Measurements from ENCODE around the gene TRNT1.

Gene TRNT1

GRCh38 chr3:3101660-3102458, 24.9 kb upstream of the TRNT1 start:
- no peak for DNase-seq
- Mint-ChIP-seq H3K27me3 (ENCODE audit: low read depth, poor library complexity) (no peaks in the 10 kb centered on the region), H3K4me1 (no peaks in the 10 kb centered on the region), H3K4me3 (no peak overlapping the region), H3K36me3 (ENCODE audit: low read depth) (no peaks in the 10 kb centered on the region), H3K27ac (no peak overlapping the region), H3K9me3 (no peaks in the 10 kb centered on the region)
- no peak for TF ChIP-seq CTCF (IDR thresholded peaks at IDR 0.05)

- Mint-ChIP-seq H3K9me3 (no peaks in the 10 kb centered on the region), H3K27ac (no peak overlapping the region), H3K36me3 (ENCODE audit: low read depth) (no peaks in the 10 kb centered on the region), H3K4me1 (no peaks in the 10 kb centered on the region), H3K4me3 (no peak overlapping the region), H3K27me3 (ENCODE audit: low read depth, poor library complexity) (no peaks in the 10 kb centered on the region)
- no peak for DNase-seq
- TF ChIP-seq CTCF (IDR thresholded peaks at IDR 0.05): no peak
Observed at GRCh38 chr3:3102751-3103150, 24.0 kb upstream of the TRNT1 start.

GRCh38 chr3:3105246-3105645, 21.5 kb upstream of the TRNT1 start:
- Mint-ChIP-seq H3K4me3 (no peak overlapping the region), H3K27ac (peak overlapping the region; percentile 10), H3K36me3 (ENCODE audit: low read depth) (no peaks in the 10 kb centered on the region), H3K9me3 (no peaks in the 10 kb centered on the region), H3K27me3 (ENCODE audit: low read depth, poor library complexity) (no peaks in the 10 kb centered on the region), H3K4me1 (peaks cover 11% of the 10 kb centered on the region)
- DNase-seq: no peak
- TF ChIP-seq CTCF (IDR thresholded peaks at IDR 0.05): no peak

- no peaks in the 10 kb centered on the region for H3K27me3 Mint-ChIP-seq (ENCODE audit: low read depth, poor library complexity)
- peaks cover 17% of the 10 kb centered on the region for H3K4me1 Mint-ChIP-seq
- no peak for DNase-seq
- no peaks in the 10 kb centered on the region for H3K9me3 Mint-ChIP-seq
- no peak overlapping the region for H3K4me3 Mint-ChIP-seq
- TF ChIP-seq CTCF (IDR thresholded peaks at IDR 0.05): no peak
- H3K27ac Mint-ChIP-seq: no peak overlapping the region
- no peaks in the 10 kb centered on the region for H3K36me3 Mint-ChIP-seq (ENCODE audit: low read depth)
Observed at GRCh38 chr3:3105815-3106214, 20.9 kb upstream of the TRNT1 start.

- Mint-ChIP-seq H3K4me3 (no peak overlapping the region), H3K36me3 (ENCODE audit: low read depth) (no peaks in the 10 kb centered on the region), H3K27me3 (ENCODE audit: low read depth, poor library complexity) (no peaks in the 10 kb centered on the region), H3K4me1 (peaks cover 19% of the 10 kb centered on the region), H3K27ac (no peak overlapping the region), H3K9me3 (no peaks in the 10 kb centered on the region)
- no peak for DNase-seq
- TF ChIP-seq CTCF (IDR thresholded peaks at IDR 0.05): no peak
Observed at GRCh38 chr3:3107181-3107580, 19.6 kb upstream of the TRNT1 start.

GRCh38 chr3:3107858-3108257, 18.9 kb upstream of the TRNT1 start:
- TF ChIP-seq CTCF (IDR thresholded peaks at IDR 0.05): no peak
- Mint-ChIP-seq H3K27ac (no peak overlapping the region), H3K4me3 (no peak overlapping the region), H3K9me3 (no peaks in the 10 kb centered on the region), H3K36me3 (ENCODE audit: low read depth) (no peaks in the 10 kb centered on the region), H3K4me1 (peaks cover 19% of the 10 kb centered on the region), H3K27me3 (ENCODE audit: low read depth, poor library complexity) (no peaks in the 10 kb centered on the region)
- DNase-seq: no peak

Measured in nephron progenitor cell (in vitro differentiated cells).